ENCODE data around the gene LSG1. TPM values are rescaled to one million over a fixed set of nuclear protein-coding genes. Genes with fewer than 3 reads are reported as not detected.
A peak's percentile ranks its signal among the peaks of the same experiment; 100 is the strongest.

Gene LSG1
- total RNA-seq, 1 donor from 2014 or later: 40.9 TPM

DNA sequence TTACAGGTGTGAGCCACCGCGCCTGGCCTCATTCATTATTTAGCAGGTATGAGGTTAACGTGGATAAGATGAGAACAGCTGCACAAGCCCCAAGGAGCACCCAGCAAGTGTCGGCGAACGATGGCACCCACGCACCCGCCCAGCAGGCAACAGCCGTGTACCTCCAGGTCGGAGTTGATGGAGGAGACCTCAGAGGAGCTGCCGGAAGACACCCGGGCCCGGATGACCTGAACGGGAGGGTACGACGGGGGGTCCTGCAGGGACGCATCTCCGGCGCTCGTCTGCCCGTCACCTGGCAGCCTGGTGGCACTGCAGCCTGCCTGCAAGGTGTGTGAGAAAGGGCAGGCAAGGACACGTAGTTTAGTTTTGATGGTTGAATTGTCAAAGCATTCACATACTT lies 67.9 kb downstream of the LSG1 start:
- DNase-seq: no peak

DNA sequence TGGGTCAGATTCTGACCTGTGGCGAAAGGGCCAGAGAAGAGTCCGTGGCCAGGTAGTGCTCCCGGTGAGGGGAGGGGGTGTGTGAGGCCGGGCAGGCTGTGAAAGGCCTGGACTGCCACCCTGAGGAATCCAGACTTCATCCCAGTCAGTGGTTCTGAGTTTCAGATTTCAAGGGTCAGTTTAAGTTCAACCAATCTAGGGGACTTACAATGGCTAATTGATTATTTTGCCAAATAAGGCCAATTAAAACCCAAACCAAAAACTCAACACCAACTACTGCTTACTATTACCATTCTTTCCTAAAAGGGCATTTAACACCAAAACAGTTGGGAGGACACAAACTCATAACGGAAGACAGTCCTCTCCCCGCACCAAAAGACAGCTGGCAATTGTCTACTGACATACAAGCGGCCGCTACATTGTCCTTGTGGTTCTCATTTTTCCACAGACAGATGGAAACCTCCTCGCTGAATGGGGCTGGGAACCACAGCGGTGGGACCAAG lies 69.3 kb downstream of the LSG1 start:
- H3K9me3 ChIP-seq: no peaks in the 10 kb centered on the region
- no peaks in the 10 kb centered on the region for H3K27me3 ChIP-seq (ENCODE audit: low read depth)
- no peaks in the 10 kb centered on the region for H3K4me1 ChIP-seq
- ATAC-seq (no peak), DNase-seq (no peak)
- H3K27ac ChIP-seq: no peak overlapping the region
- H3K36me3 ChIP-seq: peaks cover 22% of the 10 kb centered on the region
- intact Hi-C loops (cut with DNase I): no loop called here
- TF ChIP-seq, protein P1, sequence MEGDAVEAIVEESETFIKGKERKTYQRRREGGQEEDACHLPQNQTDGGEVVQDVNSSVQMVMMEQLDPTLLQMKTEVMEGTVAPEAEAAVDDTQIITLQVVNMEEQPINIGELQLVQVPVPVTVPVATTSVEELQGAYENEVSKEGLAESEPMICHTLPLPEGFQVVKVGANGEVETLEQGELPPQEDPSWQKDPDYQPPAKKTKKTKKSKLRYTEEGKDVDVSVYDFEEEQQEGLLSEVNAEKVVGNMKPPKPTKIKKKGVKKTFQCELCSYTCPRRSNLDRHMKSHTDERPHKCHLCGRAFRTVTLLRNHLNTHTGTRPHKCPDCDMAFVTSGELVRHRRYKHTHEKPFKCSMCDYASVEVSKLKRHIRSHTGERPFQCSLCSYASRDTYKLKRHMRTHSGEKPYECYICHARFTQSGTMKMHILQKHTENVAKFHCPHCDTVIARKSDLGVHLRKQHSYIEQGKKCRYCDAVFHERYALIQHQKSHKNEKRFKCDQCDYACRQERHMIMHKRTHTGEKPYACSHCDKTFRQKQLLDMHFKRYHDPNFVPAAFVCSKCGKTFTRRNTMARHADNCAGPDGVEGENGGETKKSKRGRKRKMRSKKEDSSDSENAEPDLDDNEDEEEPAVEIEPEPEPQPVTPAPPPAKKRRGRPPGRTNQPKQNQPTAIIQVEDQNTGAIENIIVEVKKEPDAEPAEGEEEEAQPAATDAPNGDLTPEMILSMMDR (IDR thresholded peaks at IDR 0.05): no peak
- no peak overlapping the region for H3K4me3 ChIP-seq

More for the DNA sequence above, 67.9 kb downstream of the LSG1 start:
- peaks cover 22% of the 10 kb centered on the region for H3K36me3 ChIP-seq
- H3K27me3 ChIP-seq (ENCODE audit: low read depth): no peaks in the 10 kb centered on the region
- no peak for ATAC-seq
- TF ChIP-seq, protein P1 (IDR thresholded peaks at IDR 0.05): no peak
- H3K9me3 ChIP-seq: no peaks in the 10 kb centered on the region
- intact Hi-C loops (cut with DNase I): no loop called here
- no peak overlapping the region for H3K4me3 ChIP-seq
- no peak overlapping the region for H3K27ac ChIP-seq
- H3K4me1 ChIP-seq: no peaks in the 10 kb centered on the region

DNA sequence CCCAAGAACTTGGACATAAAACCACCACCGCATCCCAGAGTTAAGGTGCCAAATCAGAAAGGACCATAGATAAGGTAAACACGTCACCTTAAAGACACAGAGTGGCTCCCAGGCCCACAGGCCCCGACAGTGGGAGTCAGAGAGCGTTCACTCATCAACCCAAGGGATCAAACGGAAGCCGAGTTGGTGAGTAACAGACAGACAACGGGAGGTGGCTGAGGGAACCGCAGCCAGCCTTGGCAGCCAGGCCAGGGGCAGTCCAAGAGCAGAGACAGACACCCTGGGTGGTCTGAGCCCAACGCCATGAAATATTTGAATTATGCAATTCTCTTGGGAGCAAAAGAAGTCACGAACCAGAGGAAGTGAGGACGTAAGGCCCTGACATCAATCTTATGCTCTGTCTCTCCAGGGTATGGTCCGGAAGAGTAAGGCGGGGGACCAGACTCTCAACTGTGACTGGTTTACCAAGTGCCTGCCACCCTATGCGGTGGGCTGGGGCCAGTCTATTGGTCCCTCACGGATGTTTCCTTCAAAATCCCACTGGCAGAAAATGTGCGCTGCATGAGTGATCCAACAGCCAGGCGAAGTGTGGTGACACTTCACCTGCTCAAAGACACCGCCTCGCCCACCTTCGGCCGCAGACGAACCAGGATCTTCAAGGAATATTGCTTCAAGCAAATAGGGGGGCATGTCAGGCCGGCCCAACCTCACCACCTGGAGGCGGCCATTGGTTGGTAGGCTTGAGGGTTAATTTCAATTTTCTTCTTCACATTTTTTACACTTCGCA lies 73.0 kb downstream of the LSG1 start:
- TF ChIP-seq, protein P1 (IDR thresholded peaks at IDR 0.05): no peak
- intact Hi-C loops (cut with DNase I): loop anchor here (10.0 kb wide), 1 partner anchor 124 kb away; no protein-coding TSS in a partner anchor
- ATAC-seq: no peak
- H3K27ac ChIP-seq: no peak overlapping the region
- H3K36me3 ChIP-seq: peaks cover 9% of the 10 kb centered on the region
- DNase-seq: no peak
- no peaks in the 10 kb centered on the region for H3K9me3 ChIP-seq
- no peaks in the 10 kb centered on the region for H3K4me1 ChIP-seq
- no peak overlapping the region for H3K4me3 ChIP-seq
- no peaks in the 10 kb centered on the region for H3K27me3 ChIP-seq (ENCODE audit: low read depth)

- DNase-seq (no peak), ATAC-seq (peak in 1 of 2 donors; percentile 22)
- Histone ChIP-seq H3K4me3 (no peak overlapping the region), H3K36me3 (no peaks in the 10 kb centered on the region), H3K27me3 (ENCODE audit: low read depth) (no peaks in the 10 kb centered on the region), H3K9me3 (no peaks in the 10 kb centered on the region), H3K27ac (no peak overlapping the region), H3K4me1 (peaks cover 8% of the 10 kb centered on the region)
- TF ChIP-seq, protein P1 (IDR thresholded peaks at IDR 0.05): no peak
- intact Hi-C loops (cut with DNase I): loop anchor here (10.0 kb wide), 1 partner anchor 122 kb away; no protein-coding TSS in a partner anchor
These were observed 75.1 kb downstream of the LSG1 start for GRCh38 chr3:194596906-194597305.

GRCh38 chr3:194592798-194593752 lies 78.9 kb downstream of the LSG1 start:
- Histone ChIP-seq H3K27me3 (ENCODE audit: low read depth) (no peaks in the 10 kb centered on the region), H3K4me1 (peaks cover 8% of the 10 kb centered on the region), H3K4me3 (no peak overlapping the region), H3K27ac (no peak overlapping the region), H3K36me3 (peaks cover 17% of the 10 kb centered on the region), H3K9me3 (no peaks in the 10 kb centered on the region)
- intact Hi-C loops (cut with DNase I): loop anchor here (10.0 kb wide), 1 partner anchor 118 kb away; no protein-coding TSS in a partner anchor
- DNase-seq: no peak
- ATAC-seq: peak; percentile 59 to 68
- TF ChIP-seq, protein P1 (IDR thresholded peaks at IDR 0.05): no peak
